ENCODE data around the gene PLD5.

- no peak for TF ChIP-seq CTCF (IDR thresholded peaks at IDR 0.05; ENCODE audit: extremely low read depth in 1 of 2, insufficient read depth in 1 of 2, low read depth in 1 of 2, low read length in 2 of 2)
- no peak for TF ChIP-seq POLR2A (IDR thresholded peaks at IDR 0.05; ENCODE audit: low read depth, low read length)
- no peak for TF ChIP-seq MYC (IDR thresholded peaks at IDR 0.05; ENCODE audit: low read depth, low read length)
- no peak for TF ChIP-seq MAX (IDR thresholded peaks at IDR 0.05; ENCODE audit: insufficient read depth, insufficient read length)
- TF ChIP-seq POLR2AphosphoS5 (IDR thresholded peaks at IDR 0.05; ENCODE audit: insufficient read depth, low read depth, low read length) = no peak
- TF ChIP-seq EZH2 (IDR thresholded peaks at IDR 0.05; ENCODE audit: borderline replicate concordance, low read depth, low read length, severe bottlenecking) = no peak
Observed at GRCh38 chr1:242197907-242198820, 326.3 kb downstream of the PLD5 start.

Data from endothelial cell of umbilical vein (primary cell).